Mammary epithelial cell (primary cell): ENCODE measurements around the gene ZSCAN2.
"Not testable (repeated sequence)": the region's sequence is repeated elsewhere in the genome, so short reads cannot be mapped to it uniquely, and the experiment has no call there.

ENCODE experiments used
- CTCF ChIP-seq, 2 donors: IDR thresholded peaks in 1 of 2; conservative IDR thresholded peaks in 1 of 2; 2 replicates each; pipeline ENCODE4 v1.5.1; 2011 to 2012; ENCODE audit warnings: inconsistent platforms in 2 of 2, low read length in 2 of 2, mild to moderate bottlenecking in 2 of 2, control low read depth in 1 of 2, low read depth in 1 of 2; ENCODE audit not compliant: insufficient read depth in 1 of 2; ENCODE audit errors: extremely low read depth in 1 of 2
- EZH2 ChIP-seq: IDR thresholded peaks from 2 replicates; pipeline ENCODE4 v1.6.1; 2012; ENCODE audit warnings: low read length, inconsistent platforms, borderline replicate concordance

- not testable (repeated sequence) for TF ChIP-seq CTCF (conservative IDR thresholded peaks at IDR 0.05 in 1 of 2, IDR thresholded peaks at IDR 0.05 in 1 of 2; ENCODE audit: extremely low read depth in 1 of 2, insufficient read depth in 1 of 2, low read depth in 1 of 2, low read length in 2 of 2); EZH2
Measured at GRCh38 chr15:84551624-84552023, 49.2 kb upstream of the ZSCAN2 start.
